ENCODE results near the gene LCN2.
A peak's percentile ranks its signal among the peaks of the same experiment; 100 is the strongest.
"Not testable (repeated sequence)": the region's sequence is repeated elsewhere in the genome, so short reads cannot be mapped to it uniquely, and the experiment has no call there.

LCN2 gene

DNA sequence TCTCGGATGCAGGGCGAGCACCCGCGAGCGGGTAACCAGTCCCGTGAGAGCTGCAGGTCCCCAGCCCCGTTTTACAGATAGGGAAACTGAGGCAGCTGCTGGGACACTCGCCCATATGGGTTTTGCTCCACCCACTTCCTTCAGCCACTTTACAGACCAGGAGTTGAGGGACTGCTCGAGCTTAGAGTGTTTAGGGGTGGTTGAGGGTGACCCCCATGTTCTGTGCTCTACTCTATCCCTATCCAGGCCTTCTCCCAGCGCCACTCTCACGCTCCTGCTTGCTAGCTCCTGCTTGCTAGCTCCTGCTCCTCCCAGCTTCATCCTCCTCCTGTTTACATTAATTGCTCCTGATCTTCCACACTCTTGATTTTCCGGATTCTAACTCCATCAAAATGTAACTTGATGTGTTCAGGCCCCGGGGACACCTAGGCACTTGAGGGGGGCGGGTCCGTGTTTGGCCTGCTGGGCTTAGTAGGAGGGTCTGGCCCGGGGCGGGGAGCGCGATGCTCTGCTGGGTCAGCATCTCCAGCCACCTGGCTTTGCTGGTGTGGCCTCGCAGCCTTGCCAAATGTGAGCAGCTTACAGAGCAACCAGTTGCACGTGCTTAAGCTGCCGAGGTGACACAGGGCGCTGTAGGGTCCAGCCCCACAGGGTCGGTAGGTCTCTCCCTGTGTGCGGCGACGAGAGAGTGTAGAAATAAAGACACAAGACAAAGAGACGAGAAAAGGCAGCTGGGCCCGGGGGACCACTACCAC lies 20.2 kb upstream of the LCN2 start:
- DNase-seq (ENCODE audit: low spot score): no peak

DNA sequence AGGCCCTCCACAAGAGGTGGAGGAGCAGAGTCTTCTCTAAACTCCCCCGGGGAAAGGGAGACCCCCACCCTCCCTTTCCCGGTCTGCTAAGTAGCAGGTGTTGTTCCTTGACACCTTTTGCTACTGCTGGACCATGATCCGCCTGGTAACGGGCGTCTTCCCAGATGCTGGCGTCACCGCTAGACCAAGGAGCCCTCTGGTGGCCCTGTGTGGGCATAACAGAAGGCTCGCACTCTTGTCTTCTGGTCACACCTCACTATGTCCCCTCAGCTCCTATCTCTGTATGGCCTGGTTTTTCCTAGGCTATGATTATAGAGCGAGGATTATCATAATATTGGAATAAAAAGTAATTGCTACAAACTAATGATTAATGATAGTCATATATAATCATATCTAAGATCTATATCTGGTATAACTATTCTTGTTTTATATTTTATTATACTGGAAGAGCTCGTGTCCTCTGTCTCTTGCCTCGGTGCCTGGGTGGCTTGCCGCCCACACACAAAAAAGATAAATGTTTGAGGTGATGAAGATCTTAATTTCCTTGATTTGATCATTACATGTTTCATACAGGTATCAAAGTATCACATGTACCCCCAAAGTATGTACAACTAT lies 19.2 kb upstream of the LCN2 start:
- DNase-seq (ENCODE audit: low spot score): not testable (repeated sequence)

DNA sequence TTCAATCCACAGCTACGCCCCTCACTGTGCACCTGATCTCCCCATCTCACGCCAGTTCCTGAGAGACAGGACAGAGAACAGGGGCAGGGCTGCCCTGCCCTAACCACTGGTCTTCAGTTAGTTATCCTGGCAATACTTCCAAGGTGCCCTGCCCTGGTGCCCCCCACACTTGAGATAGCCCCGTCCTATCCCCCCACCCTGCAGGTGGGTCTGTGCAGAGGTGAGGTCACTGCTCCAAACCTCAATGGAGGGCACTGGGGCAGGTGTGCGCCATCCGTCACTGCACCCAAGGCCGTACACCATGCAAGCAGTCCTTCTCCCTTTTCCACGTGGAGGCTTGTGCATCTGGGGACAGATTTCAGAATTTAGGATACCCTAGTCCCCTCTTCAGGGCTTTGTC lies 18.6 kb upstream of the LCN2 start:
- not testable (repeated sequence) for DNase-seq (ENCODE audit: low spot score)

DNA sequence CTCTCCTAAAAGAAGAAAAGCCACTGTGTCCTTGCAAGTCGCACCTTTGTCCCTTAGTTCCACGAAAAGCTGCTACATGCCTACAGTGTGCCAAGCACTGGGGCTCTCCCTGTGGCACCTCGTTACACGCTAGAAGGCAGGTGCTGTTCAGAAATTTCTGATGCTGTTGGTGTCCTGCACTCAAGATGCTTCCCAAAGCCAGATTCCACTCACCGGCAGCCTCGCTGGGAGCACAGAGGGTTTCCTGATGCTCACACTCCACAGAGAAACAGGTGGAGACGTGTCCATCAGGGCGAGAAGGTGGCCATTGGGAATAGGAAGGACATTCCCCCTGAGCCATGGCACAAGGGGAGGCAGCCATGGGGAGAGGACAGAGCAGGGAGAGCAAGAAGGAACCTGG lies 17.9 kb upstream of the LCN2 start:
- DNase-seq (ENCODE audit: low spot score): not testable (repeated sequence)

DNA sequence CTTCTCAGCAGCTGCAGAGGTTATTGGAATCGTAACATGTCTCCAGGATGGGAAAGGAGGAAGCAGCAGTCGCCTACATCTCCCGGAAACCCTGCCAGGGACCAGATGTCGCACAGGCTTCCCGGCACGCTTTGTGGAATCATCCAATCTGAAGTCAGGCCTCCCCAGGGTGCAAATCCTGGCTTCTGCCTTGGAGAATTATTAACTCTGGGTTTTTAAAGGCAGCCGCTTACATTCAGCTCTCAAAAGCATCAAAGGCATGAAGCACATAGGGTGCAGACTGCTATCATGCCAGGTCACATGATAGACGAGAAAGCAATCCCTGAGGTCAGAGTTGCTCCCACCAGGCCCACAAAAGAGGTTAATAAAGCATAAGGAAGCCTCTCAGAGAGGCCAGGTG lies 17.1 kb upstream of the LCN2 start:
- not testable (repeated sequence) for DNase-seq (ENCODE audit: low spot score)

DNA sequence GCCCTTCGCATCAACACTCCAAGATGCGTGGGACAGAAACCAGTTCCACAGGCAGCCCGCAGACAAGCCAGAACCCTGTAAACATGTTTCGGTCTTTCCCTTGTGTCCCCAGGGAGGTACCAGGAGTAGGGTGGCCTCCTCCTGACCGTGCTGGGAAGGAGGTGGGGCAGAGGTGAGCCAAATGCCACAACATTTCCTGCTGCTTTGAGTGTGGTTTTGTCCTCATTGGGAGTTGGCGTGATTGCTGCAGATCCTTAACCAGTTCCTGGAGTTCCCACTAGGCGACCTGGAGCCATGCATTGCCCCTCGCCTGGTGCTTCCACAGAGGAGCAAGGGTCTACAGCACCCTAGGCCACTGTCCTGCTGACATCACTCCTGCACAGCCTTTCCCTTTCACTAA lies 13.7 kb upstream of the LCN2 start:
- DNase-seq (ENCODE audit: low spot score): not testable (repeated sequence)

DNA sequence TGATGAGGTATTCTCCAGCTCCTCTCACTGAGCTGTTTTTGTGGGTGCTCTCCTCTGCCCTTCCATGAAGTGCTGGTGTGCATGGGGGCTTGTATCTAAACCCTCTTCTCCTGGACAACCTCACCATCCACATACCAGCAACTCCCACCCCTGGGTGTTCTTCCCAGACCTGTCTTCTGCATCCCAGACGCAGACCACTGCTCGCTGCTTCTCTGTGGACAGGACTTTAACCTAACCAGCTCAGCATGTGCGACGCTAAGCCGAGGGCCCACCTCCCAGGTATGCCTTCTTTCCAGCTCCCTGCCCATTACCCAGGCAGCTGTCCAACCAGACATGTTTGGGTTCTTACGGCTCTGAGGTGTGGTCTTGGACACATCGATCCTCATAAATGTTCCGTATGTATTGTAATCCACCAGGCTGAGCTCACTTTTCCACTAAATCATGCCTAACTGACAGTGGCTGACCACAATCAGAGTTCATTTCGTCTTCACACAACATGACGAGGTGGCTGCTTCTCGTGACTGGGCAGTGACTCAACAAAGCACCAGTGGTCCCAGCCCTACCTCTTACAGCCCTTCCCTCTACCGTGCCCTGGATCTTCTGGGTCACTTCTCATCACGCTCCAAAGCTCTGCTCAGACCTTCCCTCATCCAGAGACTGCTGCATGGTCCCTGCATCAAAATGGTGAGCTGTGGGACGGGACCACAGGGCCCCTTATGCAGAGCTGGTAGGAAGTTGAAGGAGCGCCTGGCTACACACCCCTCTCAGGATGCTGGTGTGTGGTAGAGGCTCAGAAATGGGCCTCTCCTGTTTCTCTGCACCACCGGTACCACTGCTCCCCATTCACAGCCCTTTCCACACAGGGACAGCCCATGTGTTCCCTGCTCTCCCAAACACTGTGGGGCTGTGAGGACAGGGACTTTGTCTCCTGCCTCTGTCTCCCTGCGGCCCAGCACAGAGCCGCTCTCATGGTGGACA lies 12.1 kb upstream of the LCN2 start:
- DNase-seq (ENCODE audit: low spot score): no peak

DNA sequence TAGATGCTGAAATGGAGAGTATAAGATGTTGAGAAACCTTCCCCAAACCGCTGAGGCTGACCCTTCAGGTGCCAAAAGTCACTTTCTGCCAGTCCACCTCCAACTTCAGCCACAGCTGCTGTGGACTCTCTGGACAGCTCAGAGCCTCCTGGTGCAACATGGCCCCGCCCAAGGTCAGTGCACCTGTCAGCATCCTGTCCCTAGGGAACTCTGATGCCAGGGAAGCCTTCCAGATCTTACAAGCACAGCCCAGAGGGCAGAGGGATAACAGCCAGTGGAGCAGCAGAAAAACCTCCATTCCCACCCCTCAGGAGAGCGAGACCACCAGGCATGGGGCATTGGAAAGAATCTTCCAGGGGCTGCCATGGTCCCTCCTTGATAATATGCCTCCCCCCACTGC lies 11.3 kb upstream of the LCN2 start:
- DNase-seq (ENCODE audit: low spot score): no peak

DNA sequence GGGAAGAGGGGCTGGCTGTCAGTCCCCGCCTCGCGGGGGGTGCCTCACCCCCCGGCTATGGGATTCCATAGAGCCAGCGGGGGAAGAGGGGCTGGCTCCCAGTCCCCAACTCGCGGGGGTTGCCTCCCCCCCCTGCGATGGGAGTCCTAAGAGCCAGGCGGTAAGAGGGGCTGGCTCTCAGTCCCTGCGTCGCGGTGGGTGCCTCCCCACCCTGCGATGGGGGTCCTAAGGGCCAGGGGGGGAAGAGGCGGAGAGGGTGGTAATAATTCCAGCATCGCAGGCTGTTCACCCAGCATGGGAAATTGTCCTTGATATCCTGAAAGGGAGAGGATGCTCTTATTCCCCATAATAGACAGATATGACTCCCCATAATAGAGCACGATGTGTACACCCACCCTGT lies 9.6 kb upstream of the LCN2 start:
- no peak for DNase-seq (ENCODE audit: low spot score)

DNA sequence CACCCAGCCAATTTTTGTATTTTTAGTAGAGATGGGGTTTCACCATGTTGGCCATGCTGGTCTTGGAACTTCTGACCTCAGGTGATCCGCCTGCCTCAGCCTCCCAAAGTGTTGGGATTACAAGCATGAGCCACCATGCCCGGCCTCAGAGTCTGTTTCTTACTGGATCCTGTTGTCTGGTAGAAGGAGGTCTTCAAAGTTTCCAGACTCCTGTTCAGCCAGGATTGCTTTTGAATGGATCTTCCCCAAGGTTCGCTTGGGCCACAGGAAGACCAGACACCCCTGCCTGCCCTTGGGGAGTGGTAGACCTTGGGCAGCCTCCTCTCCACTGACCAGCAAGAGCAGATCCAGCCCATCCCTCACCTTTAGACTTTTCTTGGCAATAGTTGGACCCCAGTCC lies 7.6 kb upstream of the LCN2 start:
- DNase-seq (ENCODE audit: low spot score): no peak

DNA sequence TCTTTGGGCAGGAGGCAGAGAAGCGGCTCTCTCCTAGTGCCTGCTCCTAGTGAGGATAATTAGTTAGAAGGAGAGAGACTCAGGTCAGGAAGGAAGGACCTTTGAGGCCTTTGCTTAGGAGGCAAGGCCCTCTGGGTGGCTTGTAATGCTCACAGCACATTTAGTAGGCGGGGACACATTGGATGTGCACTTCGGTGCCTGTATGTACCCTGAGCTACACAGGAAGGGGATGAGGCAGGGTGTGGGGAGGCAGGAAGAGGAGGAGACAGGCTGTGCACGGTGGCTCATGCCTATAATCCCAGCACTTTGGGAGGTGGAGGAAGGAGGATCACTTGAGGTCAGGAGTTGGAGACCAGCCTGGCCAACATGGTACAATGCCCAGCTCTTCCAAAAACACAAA lies 7.2 kb upstream of the LCN2 start:
- DNase-seq (ENCODE audit: low spot score): no peak

DNA sequence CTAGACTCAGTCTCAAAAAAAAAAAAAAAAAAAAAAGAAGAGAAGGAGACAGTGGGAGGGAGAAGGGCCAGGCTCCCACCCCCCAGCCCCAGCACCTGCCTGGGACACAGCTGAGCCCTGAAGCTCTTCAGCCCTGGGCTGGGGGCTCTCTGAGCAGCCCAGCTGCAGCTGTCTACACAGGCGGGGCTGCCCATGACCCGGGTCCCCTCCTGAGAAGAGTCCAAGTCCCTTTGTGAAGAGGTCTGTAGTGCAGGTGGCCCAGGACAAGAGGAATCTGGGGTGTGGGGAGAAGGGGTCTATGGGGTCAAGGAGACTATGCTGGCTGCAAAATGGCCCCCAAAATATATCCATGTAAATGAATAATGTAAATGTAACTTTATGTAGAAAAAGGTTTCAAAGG lies 6.7 kb upstream of the LCN2 start:
- no peak for DNase-seq (ENCODE audit: low spot score)

DNA sequence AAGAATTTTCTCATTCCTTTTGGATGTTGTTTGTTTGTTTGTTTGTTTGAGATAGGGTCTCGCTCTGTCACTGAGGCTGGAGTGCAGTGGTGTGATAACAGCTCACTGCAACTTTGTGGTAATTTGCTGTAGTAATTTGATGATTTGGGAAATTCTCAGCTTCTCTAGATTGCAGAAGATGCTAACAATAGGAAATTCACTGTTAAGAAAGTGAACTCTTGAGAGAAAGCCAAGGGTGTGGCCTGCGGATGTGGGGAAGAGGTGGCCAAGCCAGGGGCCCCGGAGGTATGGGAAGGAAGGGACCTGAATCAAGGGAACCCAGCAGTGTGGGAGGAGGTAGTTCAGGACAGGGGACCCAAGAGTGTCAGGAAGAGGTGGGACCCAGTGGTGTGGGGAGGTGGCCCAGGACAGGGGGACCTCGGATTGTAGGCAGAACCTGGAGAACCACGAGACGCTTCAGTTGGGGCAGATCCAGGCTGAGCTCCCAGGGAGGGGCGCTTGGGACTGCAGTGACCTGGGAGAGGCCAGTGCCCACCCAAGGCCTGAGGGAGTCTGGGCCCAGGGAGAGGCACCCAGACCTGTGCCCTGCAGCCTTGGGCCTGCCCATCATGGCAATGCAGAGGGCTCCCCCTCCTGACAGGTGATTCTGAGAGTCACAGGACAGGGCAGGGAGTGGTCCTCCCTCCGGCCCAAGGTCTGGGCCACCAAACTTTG lies 5.6 kb upstream of the LCN2 start:
- DNase-seq (ENCODE audit: low spot score): no peak

DNA sequence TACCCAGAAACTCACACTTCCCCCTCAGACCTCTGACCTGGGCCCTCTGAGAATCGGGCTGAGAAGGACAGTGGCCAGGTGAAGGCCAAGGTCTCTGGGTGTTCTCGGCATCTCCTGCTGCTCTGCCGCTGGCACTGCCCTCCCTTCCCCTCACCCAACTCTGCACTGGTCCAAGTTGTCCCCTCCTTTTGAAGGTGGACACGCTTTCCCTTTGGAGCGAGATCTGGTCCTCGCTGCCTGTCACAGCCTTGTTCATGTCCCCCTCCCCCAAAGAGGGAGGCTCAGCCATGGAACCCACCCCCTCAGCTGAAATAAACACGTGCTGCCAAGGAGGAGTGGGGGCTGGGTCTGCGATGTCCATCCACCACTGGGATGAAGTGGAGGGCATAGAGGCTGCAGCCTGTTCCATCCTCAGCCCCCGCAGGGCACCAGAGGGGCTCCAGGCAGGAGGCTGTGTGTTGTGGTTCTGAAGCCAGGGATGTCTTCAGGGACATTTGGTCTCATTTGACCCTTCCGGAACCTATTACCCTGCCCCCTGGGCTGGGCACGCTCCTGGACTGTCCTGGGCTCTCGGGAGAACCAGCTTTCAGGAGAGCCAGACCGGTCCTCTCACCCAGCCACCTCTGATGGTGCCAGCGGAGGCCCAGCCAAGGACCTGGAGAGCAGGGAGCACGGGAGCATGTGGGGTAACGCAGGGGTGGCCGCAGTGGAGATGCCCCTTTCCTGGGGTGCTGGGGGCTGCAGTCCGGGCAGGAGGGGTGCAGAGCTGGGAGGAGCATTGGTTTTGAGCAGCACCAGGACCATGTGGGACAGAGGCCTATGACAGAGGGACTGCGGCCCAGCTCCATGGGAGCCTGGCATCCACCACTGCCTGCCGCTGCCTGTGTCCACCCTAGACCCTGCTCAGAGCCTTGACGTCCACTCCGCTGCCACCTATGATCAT lies 4.7 kb upstream of the LCN2 start:
- no peak for DNase-seq (ENCODE audit: low spot score)

DNA sequence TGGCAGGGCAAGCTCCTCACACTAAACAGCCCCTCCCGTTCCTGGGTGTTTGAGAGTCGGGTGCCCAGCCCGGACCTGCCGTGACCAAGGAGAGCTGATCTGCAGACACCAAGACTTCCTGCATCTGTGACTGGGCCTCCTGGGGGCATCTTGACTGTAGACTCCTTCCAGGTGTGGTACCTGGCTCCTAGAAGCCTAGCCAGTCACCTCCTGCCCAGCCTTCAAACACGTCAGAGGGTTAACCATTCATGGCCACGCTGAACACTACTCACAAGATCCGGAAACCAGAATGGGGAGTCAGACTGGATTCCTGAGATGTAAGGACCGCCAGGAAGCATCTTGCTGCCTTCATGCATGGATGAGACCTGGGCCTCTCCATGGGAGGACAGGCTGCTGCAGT lies 3.7 kb upstream of the LCN2 start:
- DNase-seq (ENCODE audit: low spot score): no peak

DNA sequence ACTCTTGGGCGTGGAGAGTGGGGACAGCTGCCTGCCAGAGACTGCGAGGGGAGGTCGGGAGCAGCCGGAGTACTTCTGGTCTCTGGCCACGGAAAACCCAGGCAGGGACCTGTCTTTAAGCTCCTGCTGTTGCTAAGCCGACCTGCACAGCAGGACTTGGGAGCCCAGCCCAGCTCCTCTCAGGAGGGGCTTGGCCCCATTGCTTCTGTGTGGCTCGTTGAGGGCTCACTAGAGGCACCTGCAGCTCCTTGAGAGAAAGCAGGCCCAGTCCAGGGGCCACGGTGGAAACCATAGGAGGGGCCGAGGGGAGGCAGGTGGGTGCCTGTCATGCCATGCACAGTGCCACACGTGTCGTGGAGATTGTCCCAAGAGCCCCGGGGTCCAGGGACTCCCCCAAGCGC lies 3.3 kb upstream of the LCN2 start:
- no peak for DNase-seq (ENCODE audit: low spot score)

DNA sequence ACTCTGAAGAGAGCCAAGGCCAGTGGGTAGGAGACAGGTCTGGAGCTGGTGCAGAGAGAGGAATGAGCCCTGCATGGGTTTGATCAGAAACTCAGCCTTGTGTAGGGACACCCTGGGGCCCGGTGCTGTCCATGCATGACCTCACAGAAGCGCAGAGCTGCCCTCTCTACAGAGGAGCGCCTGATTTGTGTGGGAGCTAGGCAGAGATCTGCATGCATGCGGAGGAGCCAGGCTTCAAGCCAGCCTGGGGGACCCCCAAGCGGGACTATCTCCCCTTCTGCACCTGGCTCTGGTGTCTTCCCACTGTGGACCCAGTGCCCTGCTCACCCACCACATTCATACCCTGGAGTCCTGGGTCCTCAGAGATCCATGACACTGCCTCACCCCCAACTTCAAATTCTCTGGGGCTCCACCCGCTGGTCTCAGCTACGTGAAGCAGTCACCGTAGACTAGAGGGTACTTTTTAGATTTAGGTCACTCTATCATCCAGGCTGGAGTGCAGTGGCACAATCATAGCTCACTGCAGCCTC lies 2.6 kb upstream of the LCN2 start:
- no peak for DNase-seq (ENCODE audit: low spot score)

DNA sequence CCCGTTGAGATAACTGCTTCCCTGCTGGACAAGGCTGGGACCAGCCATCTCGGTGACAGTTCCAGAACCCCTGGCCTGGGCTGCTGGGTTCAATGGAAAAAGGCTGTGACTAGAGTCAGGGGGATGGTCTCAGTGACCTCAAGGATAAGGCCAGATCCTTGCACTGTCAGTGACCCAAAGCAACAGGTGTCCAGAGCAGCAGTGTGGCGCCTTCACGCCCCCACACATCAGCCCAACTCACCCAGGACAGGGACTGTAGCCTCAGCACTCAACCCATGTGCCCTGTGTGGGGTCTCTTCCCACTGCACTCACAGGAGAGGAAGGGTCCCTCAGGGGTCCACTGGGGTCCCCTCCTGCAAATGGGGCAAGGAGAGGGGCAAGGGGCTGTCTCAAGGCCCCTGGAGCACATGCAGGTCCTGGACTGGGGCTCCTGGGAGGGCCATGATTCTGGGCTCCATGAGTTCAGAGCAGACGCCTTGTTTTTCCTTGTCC lies 698 bp upstream of the LCN2 start:
- DNase-seq (ENCODE audit: low spot score): no peak

DNA sequence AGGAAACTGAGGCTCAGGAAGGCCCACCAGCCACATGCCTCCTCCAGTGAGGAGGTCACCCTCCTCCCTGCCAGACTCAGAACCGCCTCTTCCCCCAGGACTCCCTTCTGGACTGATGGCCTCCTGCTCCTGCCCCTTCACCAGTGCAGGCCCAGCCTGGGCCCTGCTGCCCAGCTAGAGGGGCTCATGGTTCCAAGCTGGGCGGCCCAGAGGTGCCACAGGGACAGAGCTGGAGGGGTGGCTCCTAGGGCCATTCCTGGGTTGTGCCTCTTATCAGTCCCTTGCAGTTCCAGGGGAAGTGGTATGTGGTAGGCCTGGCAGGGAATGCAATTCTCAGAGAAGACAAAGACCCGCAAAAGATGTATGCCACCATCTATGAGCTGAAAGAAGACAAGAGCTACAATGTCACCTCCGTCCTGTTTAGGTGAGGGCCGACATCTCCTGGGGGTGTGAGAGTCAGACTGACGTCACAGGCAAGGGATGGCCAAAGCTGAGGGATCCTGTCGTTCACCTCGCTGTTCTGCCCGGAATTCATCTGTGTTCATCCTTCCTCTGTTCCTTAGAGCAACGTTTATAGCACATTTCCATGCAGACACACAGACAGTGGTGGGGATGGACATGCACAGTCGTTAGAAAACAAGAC lies 819 bp downstream of the LCN2 start:
- peak; percentile 18 for DNase-seq (ENCODE audit: low spot score)
